Caco-2 (cell line): Measurements from ENCODE around the gene RPN2. TPM values are rescaled to one million over a fixed set of nuclear protein-coding genes. Genes with fewer than 3 reads are reported as not detected.

ENCODE experiments used
- BruUV-seq: library from RNA; stranded (reverse); fragments of 400-500 nt; replicated peaks from 2 replicates; lab custom pipeline; 2021; lab: Mats Ljungman, UMichigan
- CTCF ChIA-PET: fragments of 300-600 bp; sonication (Branson Sonifier 250); formaldehyde crosslinking; loops from one replicate; lab custom pipeline; 2022; ENCODE audit warnings: antibody characterized with exemption; lab: Charles Lee
- POLR2A ChIA-PET: fragments of 300-600 bp; sonication (Branson Sonifier 250); formaldehyde crosslinking; loops from one replicate; lab custom pipeline; 2022; ENCODE audit warnings: antibody characterized with exemption; lab: Charles Lee
- DNase-seq, 2 experiments: peaks; one replicate each; pipeline versions ENCODE4 v3.0.0 to v3.0.0-alpha.2; 2020 to 2022
- H3K27me3 ChIP-seq: replicated peaks from 2 replicates; pipeline ENCODE4 v1.6.0; 2011; ENCODE audit warnings: low read length; ENCODE audit not compliant: control insufficient read depth, insufficient read depth
- H3K36me3 ChIP-seq: 2 replicates; pipeline ENCODE4 v1.5.1; 2011; ENCODE audit warnings: low read length; ENCODE audit not compliant: control insufficient read depth, insufficient read depth
- H3K4me1 ChIP-seq: fragments of 250-450 bp; sonication (Bioruptor Pico); 2 replicates; pipeline ENCODE4 v1.5.1; 2020; ENCODE audit warnings: mild to moderate bottlenecking
- H3K4me3 ChIP-seq: 2 replicates; pipeline ENCODE4 v1.5.1; 2011; ENCODE audit warnings: low read depth, mild to moderate bottlenecking, control low read depth, low read length
- H3K9me3 ChIP-seq: fragments of 250-450 bp; sonication (Bioruptor Pico); 2 replicates; pipeline ENCODE4 v1.5.1; 2020; ENCODE audit warnings: mild to moderate bottlenecking, moderate library complexity
- H3K27ac Mint-ChIP-seq: one replicate; pipeline ENCODE4 v1.8.0; 2022; ENCODE audit warnings: mixed read lengths; ENCODE audit not compliant: unreplicated experiment
- H3K27me3 Mint-ChIP-seq: one replicate; pipeline ENCODE4 v1.8.0; 2022; ENCODE audit warnings: mixed read lengths; ENCODE audit not compliant: insufficient read depth, unreplicated experiment
- H3K36me3 Mint-ChIP-seq: one replicate; pipeline ENCODE4 v1.8.0; 2022; ENCODE audit warnings: mild to moderate bottlenecking, mixed read lengths; ENCODE audit not compliant: insufficient read depth, unreplicated experiment
- H3K4me1 Mint-ChIP-seq: one replicate; pipeline ENCODE4 v1.8.0; 2022; ENCODE audit warnings: low read depth, mixed read lengths; ENCODE audit not compliant: unreplicated experiment
- H3K4me3 Mint-ChIP-seq: one replicate; pipeline ENCODE4 v1.8.0; 2022; ENCODE audit warnings: mild to moderate bottlenecking, moderate library complexity, mixed read lengths; ENCODE audit not compliant: unreplicated experiment
- H3K9me3 Mint-ChIP-seq: one replicate; pipeline ENCODE4 v1.8.0; 2022; ENCODE audit warnings: mixed read lengths; ENCODE audit not compliant: unreplicated experiment
- intact Hi-C: fragments of 100-400 bp; cut with micrococcal nuclease; formaldehyde crosslinking; loops from one replicate; pipeline ENCODE4 v1.10.0; 2022; ENCODE audit not compliant: unreplicated experiment
- total RNA-seq: library from RNA; stranded (reverse); gene quantifications from 2 replicates; pipeline ENCODE4 v1.2.3, GENCODE V29; 2022
- TF ChIP-seq, protein P1 (sequence below), 2 experiments: fragments of 200-600 bp in 1 of 2; IDR thresholded peaks; 1 replicate in 1 of 2; 2 replicates in 1 of 2; pipeline versions ENCODE4 v1.5.1 to v1.8.0; 2011 to 2022; ENCODE audit warnings: antibody characterized with exemption in 1 of 2, control low read depth in 1 of 2, inconsistent platforms in 1 of 2, low read depth in 1 of 2, low read length in 1 of 2, mild to moderate bottlenecking in 1 of 2, moderate library complexity in 1 of 2; ENCODE audit not compliant: insufficient read depth in 1 of 2, severe bottlenecking in 1 of 2, unreplicated experiment in 1 of 2

The RPN2 gene
- total RNA-seq, 1 experiment from 2014 or later: 838 TPM

GRCh38 chr20:37137547-37137946 lies 41.6 kb upstream of the RPN2 start:
- TF ChIP-seq, protein P1, sequence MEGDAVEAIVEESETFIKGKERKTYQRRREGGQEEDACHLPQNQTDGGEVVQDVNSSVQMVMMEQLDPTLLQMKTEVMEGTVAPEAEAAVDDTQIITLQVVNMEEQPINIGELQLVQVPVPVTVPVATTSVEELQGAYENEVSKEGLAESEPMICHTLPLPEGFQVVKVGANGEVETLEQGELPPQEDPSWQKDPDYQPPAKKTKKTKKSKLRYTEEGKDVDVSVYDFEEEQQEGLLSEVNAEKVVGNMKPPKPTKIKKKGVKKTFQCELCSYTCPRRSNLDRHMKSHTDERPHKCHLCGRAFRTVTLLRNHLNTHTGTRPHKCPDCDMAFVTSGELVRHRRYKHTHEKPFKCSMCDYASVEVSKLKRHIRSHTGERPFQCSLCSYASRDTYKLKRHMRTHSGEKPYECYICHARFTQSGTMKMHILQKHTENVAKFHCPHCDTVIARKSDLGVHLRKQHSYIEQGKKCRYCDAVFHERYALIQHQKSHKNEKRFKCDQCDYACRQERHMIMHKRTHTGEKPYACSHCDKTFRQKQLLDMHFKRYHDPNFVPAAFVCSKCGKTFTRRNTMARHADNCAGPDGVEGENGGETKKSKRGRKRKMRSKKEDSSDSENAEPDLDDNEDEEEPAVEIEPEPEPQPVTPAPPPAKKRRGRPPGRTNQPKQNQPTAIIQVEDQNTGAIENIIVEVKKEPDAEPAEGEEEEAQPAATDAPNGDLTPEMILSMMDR (IDR thresholded peaks at IDR 0.05; ENCODE audit: insufficient read depth in 1 of 2, low read depth in 1 of 2, low read length in 1 of 2, severe bottlenecking in 1 of 2, unreplicated experiment in 1 of 2): no peak
- Mint-ChIP-seq H3K4me3 (no peak overlapping the region), H3K4me1 (peaks cover 3% of the 10 kb centered on the region), H3K9me3 (no peaks in the 10 kb centered on the region), H3K27me3 (peaks cover 5% of the 10 kb centered on the region), H3K36me3 (no peaks in the 10 kb centered on the region), H3K27ac (no peak overlapping the region)
- DNase-seq: no peak
- no TSS peak for BruUV-seq
- Histone ChIP-seq H3K9me3 (no peaks in the 10 kb centered on the region), H3K4me1 (peaks cover 2% of the 10 kb centered on the region; the same call in 1 of the 2 replicates), H3K4me3 (no peak overlapping the region), H3K36me3 (no peaks in the 10 kb centered on the region), H3K27me3 (no peaks in the 10 kb centered on the region)
- POLR2A ChIA-PET: no interaction called here
- intact Hi-C loops: no loop called here
- CTCF ChIA-PET: no interaction called here

- no TSS peak for BruUV-seq
These were observed 36.4 kb upstream of the RPN2 start for GRCh38 chr20:37142708-37143107.

GRCh38 chr20:37144856-37145404 lies 34.2 kb upstream of the RPN2 start:
- CTCF ChIA-PET: no interaction called here
- no peaks in the 10 kb centered on the region for H3K9me3 Mint-ChIP-seq
- DNase-seq: no peak
- H3K4me1 ChIP-seq: peaks cover 7% of the 10 kb centered on the region; the same call in 1 of the 2 replicates
- POLR2A ChIA-PET: no interaction called here
- H3K4me3 ChIP-seq: no peak overlapping the region
- no TSS peak for BruUV-seq
- H3K27ac Mint-ChIP-seq: no peak overlapping the region
- H3K27me3 ChIP-seq: no peaks in the 10 kb centered on the region
- H3K36me3 Mint-ChIP-seq: no peaks in the 10 kb centered on the region
- H3K27me3 Mint-ChIP-seq: no peaks in the 10 kb centered on the region
- TF ChIP-seq, protein P1 (IDR thresholded peaks at IDR 0.05; ENCODE audit: insufficient read depth in 1 of 2, low read depth in 1 of 2, low read length in 1 of 2, severe bottlenecking in 1 of 2, unreplicated experiment in 1 of 2): no peak
- H3K9me3 ChIP-seq: 0 out of 2 replicates have a peak, but pooled peaks cover 2% of the 10 kb centered on the region
- H3K36me3 ChIP-seq: no peaks in the 10 kb centered on the region
- intact Hi-C loops: no loop called here
- peaks cover 7% of the 10 kb centered on the region for H3K4me1 Mint-ChIP-seq
- H3K4me3 Mint-ChIP-seq: no peak overlapping the region

More at GRCh38 chr20:37142708-37143107, 36.4 kb upstream of the RPN2 start:
- Histone ChIP-seq H3K9me3 (no peaks in the 10 kb centered on the region), H3K4me3 (no peak overlapping the region), H3K36me3 (no peaks in the 10 kb centered on the region), H3K4me1 (peaks cover 7% of the 10 kb centered on the region; the same call in 1 of the 2 replicates), H3K27me3 (no peaks in the 10 kb centered on the region)
- peak overlapping the region; percentile 29 for H3K27ac Mint-ChIP-seq
- DNase-seq: no peak
- ChIA-PET CTCF (interaction anchor here (0.7 kb wide), 1 partner anchor 323 kb away, joined by 9 read pairs; no protein-coding TSS in a partner anchor), POLR2A (interaction anchor here (0.6 kb wide), 1 partner anchor 52 kb away, joined by 20 read pairs; no protein-coding TSS in a partner anchor)
- H3K36me3 Mint-ChIP-seq: no peaks in the 10 kb centered on the region
- intact Hi-C loops: no loop called here
- no peak overlapping the region for H3K4me3 Mint-ChIP-seq
- H3K9me3 Mint-ChIP-seq: no peaks in the 10 kb centered on the region
- H3K27me3 Mint-ChIP-seq: peaks cover 2% of the 10 kb centered on the region
- H3K4me1 Mint-ChIP-seq: peaks cover 7% of the 10 kb centered on the region
- TF ChIP-seq, protein P1 (IDR thresholded peaks at IDR 0.05; ENCODE audit: insufficient read depth in 1 of 2, low read depth in 1 of 2, low read length in 1 of 2, severe bottlenecking in 1 of 2, unreplicated experiment in 1 of 2): no peak
